ENCODE results near the gene NDUFB3. TPM values are rescaled to one million over a fixed set of nuclear protein-coding genes. Genes with fewer than 3 reads are reported as not detected.

Gene NDUFB3
- polyA plus RNA-seq, 2 donors: 70.5 to 116 TPM

DNA sequence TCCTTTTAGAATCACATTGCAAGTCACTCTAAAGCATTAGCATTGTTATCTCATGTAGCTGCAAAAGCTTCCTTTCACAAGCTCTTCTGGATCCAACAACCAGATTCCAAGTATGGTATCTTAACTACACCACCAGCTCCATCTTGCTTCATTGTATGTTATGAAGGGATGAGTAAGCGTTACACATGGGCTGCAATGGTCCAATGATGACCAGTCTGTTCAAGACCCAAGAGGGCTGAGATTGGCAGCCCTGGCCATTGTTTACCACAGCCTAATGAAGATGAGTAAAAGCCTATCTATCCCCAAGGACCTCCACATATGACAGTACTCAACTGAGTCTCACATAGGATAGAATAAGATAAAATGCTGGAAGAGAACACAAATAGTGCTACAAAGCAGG lies 50.5 kb downstream of the NDUFB3 start:
- 82 to 90% methylated on average over 1 of the region's 1 CpG for WGBS, 2 donors
- H3K4me1 ChIP-seq (ENCODE audit: control insufficient read depth in 2 of 2, insufficient read depth in 2 of 2, low read length in 1 of 2): peaks cover 8 to 14% of the 10 kb centered on the region in 2 donors

DNA sequence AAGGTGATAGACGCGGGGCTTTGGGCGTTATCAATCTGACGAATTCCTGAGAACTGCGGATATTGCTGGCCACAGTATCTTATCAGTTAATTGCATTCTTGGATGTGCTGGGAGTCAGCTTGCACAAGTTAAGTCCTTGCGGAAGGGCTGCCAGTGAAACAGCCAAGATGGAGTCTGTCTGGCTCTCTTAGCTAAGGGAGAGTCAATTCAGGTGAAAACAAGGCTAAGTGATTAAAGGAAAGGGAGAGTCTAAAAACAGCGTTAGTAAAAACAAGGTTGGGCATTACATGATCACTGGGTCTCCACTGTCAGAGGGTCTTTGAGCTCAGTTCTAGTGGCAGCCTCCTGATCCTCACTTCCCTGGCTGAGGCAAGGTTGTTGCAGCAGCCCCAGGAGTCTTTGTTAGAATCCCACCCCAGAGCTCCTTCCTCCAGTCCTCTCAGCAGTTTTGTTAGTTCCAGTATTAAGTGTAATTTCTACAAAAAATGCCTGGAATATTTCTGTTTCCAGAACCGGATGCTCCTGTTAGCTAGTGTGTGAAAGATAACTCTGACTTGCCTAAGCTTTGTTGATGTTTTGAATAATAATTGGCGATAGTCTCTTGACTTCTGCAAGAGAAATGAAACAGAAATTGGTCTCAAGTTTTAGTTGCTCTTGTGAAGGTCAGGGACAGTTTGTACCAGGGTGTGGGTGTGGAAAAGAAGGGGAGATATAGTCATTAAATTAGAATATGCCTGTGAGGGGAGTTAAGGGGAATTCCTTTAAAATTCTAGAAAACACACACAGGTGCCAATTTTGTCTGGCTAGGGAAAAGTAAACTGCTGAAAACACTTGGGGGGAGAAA lies 54.7 kb downstream of the NDUFB3 start:
- Histone ChIP-seq H3K9me3 (ENCODE audit: control insufficient read depth in 2 of 2, insufficient read depth in 1 of 2, low read depth in 1 of 2, low read length in 1 of 2) (no peaks in the 10 kb centered on the region), H3K27me3 (ENCODE audit: control insufficient read depth in 1 of 2, insufficient read depth in 2 of 2, low read length in 2 of 2) (no peaks in the 10 kb centered on the region), H3K4me3 (ENCODE audit: low read depth in 1 of 2, low read length in 2 of 2) (peak overlapping the region in 1 of 2 donors; percentile 39), H3K4me1 (ENCODE audit: control insufficient read depth in 2 of 2, insufficient read depth in 2 of 2, low read length in 1 of 2) (peaks cover 8 to 20% of the 10 kb centered on the region in 2 donors), H3K36me3 (ENCODE audit: control insufficient read depth in 2 of 2, insufficient read depth in 2 of 2, low read length in 1 of 2) (no peaks in the 10 kb centered on the region), H3K27ac (ENCODE audit: low read depth in 2 of 2, low read length in 1 of 2) (peak overlapping the region; percentile 87 to 88)
- 31 to 37% methylated on average over 9 of the region's 9 CpGs for WGBS, 2 donors

More for the DNA sequence above, 50.5 kb downstream of the NDUFB3 start:
- Histone ChIP-seq H3K36me3 (ENCODE audit: control insufficient read depth in 2 of 2, insufficient read depth in 2 of 2, low read length in 1 of 2) (no peaks in the 10 kb centered on the region), H3K4me3 (ENCODE audit: low read depth in 1 of 2, low read length in 2 of 2) (peak overlapping the region in 1 of 2 donors; percentile 39), H3K27ac (ENCODE audit: low read depth in 2 of 2, low read length in 1 of 2) (peak overlapping the region; percentile 24), H3K27me3 (ENCODE audit: control insufficient read depth in 1 of 2, insufficient read depth in 2 of 2, low read length in 2 of 2) (no peaks in the 10 kb centered on the region), H3K9me3 (ENCODE audit: control insufficient read depth in 2 of 2, insufficient read depth in 1 of 2, low read depth in 1 of 2, low read length in 1 of 2) (no peaks in the 10 kb centered on the region)

DNA sequence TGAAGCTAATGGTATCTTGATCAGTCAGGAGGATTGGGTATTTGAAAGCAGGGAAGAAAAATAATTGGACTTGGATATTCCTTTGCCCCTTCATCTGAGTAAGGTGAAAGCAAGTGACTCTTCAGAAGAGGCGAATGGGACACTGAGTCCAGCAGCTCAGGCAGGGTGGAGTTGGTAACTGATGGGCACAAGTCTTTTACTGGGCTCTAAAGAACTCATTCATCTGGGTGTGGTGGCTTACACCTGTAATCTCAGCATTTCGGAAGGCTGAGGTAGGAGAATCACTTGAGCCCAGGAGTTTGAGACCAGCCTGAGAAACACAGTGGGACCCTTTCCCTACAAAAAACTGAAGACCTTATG lies 55.3 kb downstream of the NDUFB3 start:
- H3K4me1 ChIP-seq (ENCODE audit: control insufficient read depth in 2 of 2, insufficient read depth in 2 of 2, low read length in 1 of 2): peaks cover 8 to 20% of the 10 kb centered on the region in 2 donors
- peak overlapping the region; percentile 87 to 88 for H3K27ac ChIP-seq (ENCODE audit: low read depth in 2 of 2, low read length in 1 of 2)
- H3K36me3 ChIP-seq (ENCODE audit: control insufficient read depth in 2 of 2, insufficient read depth in 2 of 2, low read length in 1 of 2): no peaks in the 10 kb centered on the region
- H3K4me3 ChIP-seq (ENCODE audit: low read depth in 1 of 2, low read length in 2 of 2): peak overlapping the region in 1 of 2 donors; percentile 39
- H3K27me3 ChIP-seq (ENCODE audit: control insufficient read depth in 1 of 2, insufficient read depth in 2 of 2, low read length in 2 of 2): no peaks in the 10 kb centered on the region
- 44 to 52% methylated on average over 2 of the region's 2 CpGs for WGBS, 2 donors
- no peaks in the 10 kb centered on the region for H3K9me3 ChIP-seq (ENCODE audit: control insufficient read depth in 2 of 2, insufficient read depth in 1 of 2, low read depth in 1 of 2, low read length in 1 of 2)

DNA sequence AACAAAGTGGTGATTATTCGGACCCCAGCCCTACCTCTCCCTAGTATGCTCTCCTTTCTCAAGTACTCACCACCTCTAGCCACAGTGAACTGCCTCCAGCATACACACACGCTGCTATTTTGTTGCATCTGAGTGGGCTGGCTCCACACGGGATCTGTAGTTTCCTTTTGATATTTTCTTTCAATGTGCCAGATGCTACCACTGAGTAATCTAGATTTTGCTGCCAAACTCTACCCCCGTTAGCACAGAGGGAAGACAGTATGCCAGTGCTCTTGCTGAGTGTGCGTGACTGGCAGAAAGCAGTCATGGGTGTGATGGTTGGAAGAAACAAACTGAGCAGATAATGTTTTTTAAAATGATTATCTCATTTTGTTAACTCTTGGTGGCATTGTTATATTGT lies 55.8 kb downstream of the NDUFB3 start:
- H3K9me3 ChIP-seq (ENCODE audit: control insufficient read depth in 2 of 2, insufficient read depth in 1 of 2, low read depth in 1 of 2, low read length in 1 of 2): no peaks in the 10 kb centered on the region
- 16 to 17% methylated on average over 5 of the region's 5 CpGs for WGBS, 2 donors
- H3K27me3 ChIP-seq (ENCODE audit: control insufficient read depth in 1 of 2, insufficient read depth in 2 of 2, low read length in 2 of 2): no peaks in the 10 kb centered on the region
- peak overlapping the region; percentile 87 to 88 for H3K27ac ChIP-seq (ENCODE audit: low read depth in 2 of 2, low read length in 1 of 2)
- peak overlapping the region; percentile 12 to 39 for H3K4me3 ChIP-seq (ENCODE audit: low read depth in 1 of 2, low read length in 2 of 2)
- H3K4me1 ChIP-seq (ENCODE audit: control insufficient read depth in 2 of 2, insufficient read depth in 2 of 2, low read length in 1 of 2): peaks cover 8 to 20% of the 10 kb centered on the region in 2 donors
- no peaks in the 10 kb centered on the region for H3K36me3 ChIP-seq (ENCODE audit: control insufficient read depth in 2 of 2, insufficient read depth in 2 of 2, low read length in 1 of 2)

DNA sequence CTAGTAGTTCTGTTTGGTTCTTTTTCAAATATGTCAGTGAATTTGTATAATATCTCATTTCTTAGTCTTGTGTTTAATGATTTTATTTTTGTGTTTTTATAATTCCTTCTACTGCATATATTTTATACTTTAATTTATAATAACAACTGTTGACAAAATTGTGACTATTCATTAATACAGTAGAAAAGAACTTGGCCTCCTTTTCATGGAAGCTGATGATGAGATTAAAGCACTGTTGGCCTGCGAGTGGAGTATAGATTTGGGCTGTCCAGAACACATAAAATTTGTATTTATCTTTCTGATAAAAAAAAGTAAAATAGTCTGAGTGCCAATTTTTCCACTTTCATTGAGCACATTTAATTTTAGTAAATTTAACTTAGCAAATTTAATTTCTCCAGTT lies 56.2 kb downstream of the NDUFB3 start:
- Histone ChIP-seq H3K4me3 (ENCODE audit: low read depth in 1 of 2, low read length in 2 of 2) (no peak overlapping the region), H3K4me1 (ENCODE audit: control insufficient read depth in 2 of 2, insufficient read depth in 2 of 2, low read length in 1 of 2) (peaks cover 8 to 20% of the 10 kb centered on the region in 2 donors), H3K27me3 (ENCODE audit: control insufficient read depth in 1 of 2, insufficient read depth in 2 of 2, low read length in 2 of 2) (no peaks in the 10 kb centered on the region), H3K36me3 (ENCODE audit: control insufficient read depth in 2 of 2, insufficient read depth in 2 of 2, low read length in 1 of 2) (no peaks in the 10 kb centered on the region), H3K9me3 (ENCODE audit: control insufficient read depth in 2 of 2, insufficient read depth in 1 of 2, low read depth in 1 of 2, low read length in 1 of 2) (no peaks in the 10 kb centered on the region), H3K27ac (ENCODE audit: low read depth in 2 of 2, low read length in 1 of 2) (no peak overlapping the region)
- WGBS, 2 donors: 61 to 71% methylated on average over 1 of the region's 1 CpG

DNA sequence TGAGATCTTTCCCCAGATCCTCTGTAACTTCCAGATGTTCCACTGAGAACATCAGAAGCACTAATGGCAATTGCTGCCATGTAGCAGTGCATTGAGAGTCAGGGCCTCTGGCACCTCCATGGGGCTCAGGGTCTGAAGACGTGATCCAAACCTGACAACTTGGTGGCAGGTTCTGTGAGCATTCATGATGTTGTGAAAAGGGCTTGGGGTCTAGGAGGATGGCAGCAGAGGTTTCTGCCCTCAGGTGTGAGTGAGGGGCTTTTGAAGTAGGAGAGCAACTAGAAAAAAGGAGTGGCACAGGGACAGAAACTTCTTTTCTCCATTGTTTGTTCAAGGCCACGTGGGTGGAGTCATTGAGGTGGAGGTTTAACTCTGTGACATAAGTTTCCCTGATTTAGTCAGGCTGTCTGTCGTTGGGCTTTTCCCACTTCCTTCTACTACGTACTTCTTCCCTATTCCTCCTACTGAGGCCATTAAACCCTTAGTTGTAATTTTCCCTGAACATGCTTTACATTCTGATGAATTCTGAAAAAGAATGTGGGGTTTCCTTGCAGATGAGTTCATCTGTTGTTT lies 57.2 kb downstream of the NDUFB3 start:
- Histone ChIP-seq H3K9me3 (ENCODE audit: control insufficient read depth in 2 of 2, insufficient read depth in 1 of 2, low read depth in 1 of 2, low read length in 1 of 2) (no peaks in the 10 kb centered on the region), H3K36me3 (ENCODE audit: control insufficient read depth in 2 of 2, insufficient read depth in 2 of 2, low read length in 1 of 2) (peaks cover 0 to 2% of the 10 kb centered on the region in 2 donors), H3K4me3 (ENCODE audit: low read depth in 1 of 2, low read length in 2 of 2) (no peak overlapping the region), H3K4me1 (ENCODE audit: control insufficient read depth in 2 of 2, insufficient read depth in 2 of 2, low read length in 1 of 2) (peaks cover 8 to 15% of the 10 kb centered on the region in 2 donors), H3K27me3 (ENCODE audit: control insufficient read depth in 1 of 2, insufficient read depth in 2 of 2, low read length in 2 of 2) (no peaks in the 10 kb centered on the region), H3K27ac (ENCODE audit: low read depth in 2 of 2, low read length in 1 of 2) (peak overlapping the region; percentile 91)
- 23 to 28% methylated on average over 4 of the region's 4 CpGs for WGBS, 2 donors

DNA sequence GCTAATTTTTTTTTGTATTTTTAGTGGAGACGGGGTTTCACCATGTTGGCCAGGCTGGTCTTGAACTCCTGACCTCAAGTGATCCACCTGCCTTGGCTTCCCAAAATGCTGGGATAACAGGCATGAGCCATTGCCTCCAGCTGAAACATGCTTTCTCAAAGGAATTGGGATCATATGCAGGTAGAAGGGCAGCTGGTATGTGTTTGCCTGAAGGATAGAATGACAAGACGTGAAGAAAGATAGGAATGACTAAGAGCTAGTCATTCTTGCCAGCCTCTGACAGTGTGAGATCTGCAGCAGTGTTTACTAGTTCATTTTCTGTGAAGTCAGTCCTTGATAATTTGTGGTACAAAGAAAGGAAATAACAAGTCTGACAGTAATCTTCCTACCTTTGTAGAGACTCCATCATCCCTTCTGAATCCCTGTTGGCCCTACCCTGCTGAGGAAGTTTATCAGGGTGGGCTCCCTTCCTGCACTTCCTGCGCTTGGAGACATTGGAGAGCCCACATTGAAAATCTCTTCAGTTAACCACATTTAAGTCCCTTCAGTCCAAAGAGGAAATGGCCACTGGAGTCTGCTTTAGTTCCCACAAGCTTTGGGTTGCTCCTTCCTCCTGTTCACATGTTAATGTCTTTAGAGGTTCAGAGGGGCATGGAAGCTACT lies 58.9 kb downstream of the NDUFB3 start:
- H3K4me3 ChIP-seq (ENCODE audit: low read depth in 1 of 2, low read length in 2 of 2): peak overlapping the region in 1 of 2 donors; percentile 27
- peak overlapping the region; percentile 82 to 83 for H3K27ac ChIP-seq (ENCODE audit: low read depth in 2 of 2, low read length in 1 of 2)
- H3K4me1 ChIP-seq (ENCODE audit: control insufficient read depth in 2 of 2, insufficient read depth in 2 of 2, low read length in 1 of 2): peaks cover 3 to 9% of the 10 kb centered on the region in 2 donors

DNA sequence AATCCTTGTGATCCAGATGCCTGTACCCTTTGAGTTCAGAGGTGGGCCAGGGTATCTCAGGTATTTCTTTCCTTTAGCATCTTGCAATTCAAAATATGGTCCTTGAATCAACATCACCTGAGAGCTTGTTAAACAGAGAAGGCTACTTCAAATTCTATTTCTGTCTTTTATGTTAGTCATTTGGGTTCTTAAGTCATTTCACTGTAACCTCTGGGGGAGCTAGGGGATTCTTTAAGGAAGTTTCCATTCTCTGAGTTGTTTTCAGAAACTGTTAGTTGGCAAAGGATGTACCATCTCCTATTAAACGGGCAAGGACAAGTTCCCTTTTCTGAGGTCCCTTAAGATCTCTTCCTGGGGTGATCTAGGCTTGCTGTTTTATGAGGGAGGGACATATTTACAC lies 60.7 kb downstream of the NDUFB3 start:
- Histone ChIP-seq H3K4me3 (ENCODE audit: low read depth in 1 of 2, low read length in 2 of 2) (no peak overlapping the region), H3K9me3 (ENCODE audit: control insufficient read depth in 2 of 2, insufficient read depth in 1 of 2, low read depth in 1 of 2, low read length in 1 of 2) (no peaks in the 10 kb centered on the region), H3K36me3 (ENCODE audit: control insufficient read depth in 2 of 2, insufficient read depth in 2 of 2, low read length in 1 of 2) (peaks cover 2 to 14% of the 10 kb centered on the region in 2 donors), H3K27ac (ENCODE audit: low read depth in 2 of 2, low read length in 1 of 2) (peak overlapping the region in 1 of 2 donors; percentile 42), H3K4me1 (ENCODE audit: control insufficient read depth in 2 of 2, insufficient read depth in 2 of 2, low read length in 1 of 2) (peaks cover 2 to 6% of the 10 kb centered on the region in 2 donors), H3K27me3 (ENCODE audit: control insufficient read depth in 1 of 2, insufficient read depth in 2 of 2, low read length in 2 of 2) (no peaks in the 10 kb centered on the region)
- WGBS, 2 donors: 29 to 39% methylated on average over 1 of the region's 1 CpG

More for the DNA sequence above, 58.9 kb downstream of the NDUFB3 start:
- H3K36me3 ChIP-seq (ENCODE audit: control insufficient read depth in 2 of 2, insufficient read depth in 2 of 2, low read length in 1 of 2): peaks cover 0 to 2% of the 10 kb centered on the region in 2 donors
- 44 to 52% methylated on average over 3 of the region's 3 CpGs for WGBS, 2 donors
- no peaks in the 10 kb centered on the region for H3K9me3 ChIP-seq (ENCODE audit: control insufficient read depth in 2 of 2, insufficient read depth in 1 of 2, low read depth in 1 of 2, low read length in 1 of 2)
- H3K27me3 ChIP-seq (ENCODE audit: control insufficient read depth in 1 of 2, insufficient read depth in 2 of 2, low read length in 2 of 2): no peaks in the 10 kb centered on the region
